ENCODE measurements around the gene SLC38A8.

- TF ChIP-seq CTCF (IDR thresholded peaks at IDR 0.05) (no peak), REST (IDR thresholded peaks at IDR 0.05; ENCODE audit: insufficient read depth in 1 of 2, low read depth in 2 of 2, low read length in 1 of 2) (no peak), SIN3A (IDR thresholded peaks at IDR 0.05; ENCODE audit: borderline replicate concordance, insufficient read depth, low read depth, low read length) (no peak), POLR2AphosphoS5 (IDR thresholded peaks at IDR 0.05; ENCODE audit: low read depth, low read length) (no peak)
Measured at GRCh38 chr16:83968891-83969649, 73.5 kb downstream of the SLC38A8 start.

All from Panc1 (cell line).